WERI-Rb-1 (cell line): ENCODE data around the gene PHF14.
A peak's percentile ranks its signal among the peaks of the same experiment; 100 is the strongest.
"Not testable (repeated sequence)": the region's sequence is repeated elsewhere in the genome, so short reads cannot be mapped to it uniquely, and the experiment has no call there.

Source experiments
- DNase-seq: peaks from one replicate; pipeline ENCODE4 v3.0.0-alpha.2; 2020
- H3K27ac ChIP-seq: fragments of 250-450 bp; sonication (Bioruptor Pico); 2 replicates; pipeline ENCODE4 v1.5.1; 2020; ENCODE audit warnings: mild to moderate bottlenecking, moderate library complexity
- H3K27me3 ChIP-seq: fragments of 250-450 bp; sonication (Bioruptor Pico); 2 replicates; pipeline ENCODE4 v1.5.1; 2021; ENCODE audit warnings: mild to moderate bottlenecking, low read depth, moderate library complexity; ENCODE audit not compliant: insufficient read depth, severe bottlenecking
- H3K36me3 ChIP-seq: fragments of 250-450 bp; sonication (Bioruptor Pico); 2 replicates; pipeline ENCODE4 v1.5.1; 2020; ENCODE audit warnings: mild to moderate bottlenecking, moderate library complexity
- H3K4me3 ChIP-seq: 2 replicates; pipeline ENCODE4 v1.5.1; 2011; ENCODE audit warnings: low read depth, mild to moderate bottlenecking, control low read depth, low read length
- H3K9me3 ChIP-seq: fragments of 250-450 bp; sonication (Bioruptor Pico); 2 replicates; pipeline ENCODE4 v1.5.1; 2021; ENCODE audit warnings: mild to moderate bottlenecking, moderate library complexity; ENCODE audit not compliant: severe bottlenecking
- TF ChIP-seq, protein P1 (sequence below): IDR thresholded peaks from 2 replicates; pipeline ENCODE4 v1.5.1; 2011; ENCODE audit warnings: low read depth, mild to moderate bottlenecking, control low read depth, inconsistent platforms, low read length

Gene PHF14, protein sequence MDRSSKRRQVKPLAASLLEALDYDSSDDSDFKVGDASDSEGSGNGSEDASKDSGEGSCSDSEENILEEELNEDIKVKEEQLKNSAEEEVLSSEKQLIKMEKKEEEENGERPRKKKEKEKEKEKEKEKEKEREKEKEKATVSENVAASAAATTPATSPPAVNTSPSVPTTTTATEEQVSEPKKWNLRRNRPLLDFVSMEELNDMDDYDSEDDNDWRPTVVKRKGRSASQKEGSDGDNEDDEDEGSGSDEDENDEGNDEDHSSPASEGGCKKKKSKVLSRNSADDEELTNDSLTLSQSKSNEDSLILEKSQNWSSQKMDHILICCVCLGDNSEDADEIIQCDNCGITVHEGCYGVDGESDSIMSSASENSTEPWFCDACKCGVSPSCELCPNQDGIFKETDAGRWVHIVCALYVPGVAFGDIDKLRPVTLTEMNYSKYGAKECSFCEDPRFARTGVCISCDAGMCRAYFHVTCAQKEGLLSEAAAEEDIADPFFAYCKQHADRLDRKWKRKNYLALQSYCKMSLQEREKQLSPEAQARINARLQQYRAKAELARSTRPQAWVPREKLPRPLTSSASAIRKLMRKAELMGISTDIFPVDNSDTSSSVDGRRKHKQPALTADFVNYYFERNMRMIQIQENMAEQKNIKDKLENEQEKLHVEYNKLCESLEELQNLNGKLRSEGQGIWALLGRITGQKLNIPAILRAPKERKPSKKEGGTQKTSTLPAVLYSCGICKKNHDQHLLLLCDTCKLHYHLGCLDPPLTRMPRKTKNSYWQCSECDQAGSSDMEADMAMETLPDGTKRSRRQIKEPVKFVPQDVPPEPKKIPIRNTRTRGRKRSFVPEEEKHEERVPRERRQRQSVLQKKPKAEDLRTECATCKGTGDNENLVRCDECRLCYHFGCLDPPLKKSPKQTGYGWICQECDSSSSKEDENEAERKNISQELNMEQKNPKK

DNA sequence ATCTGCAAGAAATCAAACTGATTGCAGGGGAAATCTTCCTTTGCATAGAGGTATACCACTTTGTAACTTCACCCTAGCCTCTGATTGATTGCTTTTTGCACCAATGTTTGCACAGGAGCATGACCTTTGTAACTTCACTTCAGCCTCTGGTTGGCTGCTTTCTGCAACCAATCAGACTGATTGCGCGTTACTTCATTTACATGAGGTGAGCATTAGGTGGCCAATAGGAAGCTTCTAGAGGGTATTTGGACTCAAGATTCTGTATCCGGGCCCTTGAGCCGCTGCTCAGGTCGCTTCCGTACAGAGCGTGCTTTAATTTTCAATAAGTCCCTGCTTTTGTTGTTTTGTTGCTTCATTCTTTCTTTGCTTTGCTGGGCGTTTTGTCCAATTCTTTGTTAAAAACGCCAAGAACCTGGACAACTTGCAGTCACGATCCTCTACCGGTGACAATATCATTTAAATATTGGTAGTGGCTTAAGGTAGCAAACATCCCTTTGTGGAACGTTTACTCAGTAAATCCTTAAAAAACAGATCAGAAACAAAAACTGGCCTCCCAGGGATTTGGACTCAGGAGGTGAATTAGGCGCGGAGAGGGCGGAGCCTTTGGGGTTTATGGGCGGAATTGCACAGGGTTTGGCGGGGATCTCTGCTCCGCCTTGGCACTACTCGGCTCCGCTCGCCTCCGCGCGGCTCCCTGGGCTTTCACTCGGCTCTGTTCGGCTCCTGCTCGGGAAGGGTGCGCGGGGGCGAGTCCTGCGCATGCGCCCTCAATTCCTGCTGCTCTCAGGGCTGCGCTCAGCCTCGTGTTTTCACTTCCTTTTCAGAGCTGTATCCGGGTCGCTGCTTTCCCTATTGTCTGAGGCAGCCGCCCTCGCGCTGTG is at the start of gene PHF14:
PHF14 (plus strand) TSS at position 812 of the 881 bp plus-strand sequence. CDS start 452 bp downstream, outside the sequence.
- H3K9me3 ChIP-seq: no peaks in the 10 kb centered on the region
- TF ChIP-seq, protein P1, sequence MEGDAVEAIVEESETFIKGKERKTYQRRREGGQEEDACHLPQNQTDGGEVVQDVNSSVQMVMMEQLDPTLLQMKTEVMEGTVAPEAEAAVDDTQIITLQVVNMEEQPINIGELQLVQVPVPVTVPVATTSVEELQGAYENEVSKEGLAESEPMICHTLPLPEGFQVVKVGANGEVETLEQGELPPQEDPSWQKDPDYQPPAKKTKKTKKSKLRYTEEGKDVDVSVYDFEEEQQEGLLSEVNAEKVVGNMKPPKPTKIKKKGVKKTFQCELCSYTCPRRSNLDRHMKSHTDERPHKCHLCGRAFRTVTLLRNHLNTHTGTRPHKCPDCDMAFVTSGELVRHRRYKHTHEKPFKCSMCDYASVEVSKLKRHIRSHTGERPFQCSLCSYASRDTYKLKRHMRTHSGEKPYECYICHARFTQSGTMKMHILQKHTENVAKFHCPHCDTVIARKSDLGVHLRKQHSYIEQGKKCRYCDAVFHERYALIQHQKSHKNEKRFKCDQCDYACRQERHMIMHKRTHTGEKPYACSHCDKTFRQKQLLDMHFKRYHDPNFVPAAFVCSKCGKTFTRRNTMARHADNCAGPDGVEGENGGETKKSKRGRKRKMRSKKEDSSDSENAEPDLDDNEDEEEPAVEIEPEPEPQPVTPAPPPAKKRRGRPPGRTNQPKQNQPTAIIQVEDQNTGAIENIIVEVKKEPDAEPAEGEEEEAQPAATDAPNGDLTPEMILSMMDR: no peak
- peak within 1 kb of the TSS; percentile 98 for H3K4me3 ChIP-seq
- no peaks in the 10 kb centered on the region for H3K27me3 ChIP-seq
- DNase-seq: peak; percentile 97
- H3K36me3 ChIP-seq: peaks cover 26% of the 10 kb centered on the region
- H3K27ac ChIP-seq: peak within 1 kb of the TSS; percentile 88

DNA sequence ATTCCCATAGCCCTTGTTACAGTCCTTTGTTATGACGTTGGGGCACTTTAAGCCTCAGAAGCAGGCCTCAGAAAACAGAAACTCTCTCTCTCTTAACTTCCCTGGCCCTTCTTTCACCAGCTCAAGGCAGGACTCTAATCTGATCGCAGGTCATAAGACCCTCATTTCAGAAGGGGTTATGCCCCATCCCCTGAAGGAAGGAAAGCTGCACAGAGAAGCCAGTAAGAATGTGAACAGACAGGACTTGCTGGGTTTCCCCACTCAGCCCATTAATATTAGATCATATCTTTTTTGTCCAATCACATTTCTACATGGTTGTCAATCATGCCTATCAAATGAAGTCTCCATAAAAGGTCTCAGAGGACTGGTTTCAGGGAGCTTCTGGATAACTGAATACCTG is 49.3 kb upstream of the PHF14 start:
- no peak overlapping the region for H3K27ac ChIP-seq
- DNase-seq: no peak
- H3K27me3 ChIP-seq: no peaks in the 10 kb centered on the region

DNA sequence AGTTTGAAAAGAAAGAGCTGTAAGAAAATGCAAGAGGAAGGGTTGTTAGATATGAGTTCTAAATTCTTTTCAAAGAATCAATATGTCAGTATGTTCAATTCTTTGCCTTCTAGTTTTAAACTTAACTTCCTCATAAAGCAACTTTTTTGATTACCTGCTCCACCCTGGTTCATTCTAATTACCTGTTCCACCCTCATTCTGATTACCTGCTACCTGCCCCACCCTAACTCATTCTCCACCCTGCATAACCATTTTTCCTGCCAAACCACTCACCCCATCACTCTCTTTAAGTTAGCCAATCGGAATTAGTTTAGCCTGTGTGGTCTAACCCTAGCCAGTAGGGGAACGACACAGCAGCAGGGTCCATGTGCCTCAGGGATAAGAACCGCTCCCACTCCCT is 45.5 kb upstream of the PHF14 start:
- not testable (repeated sequence) for H3K9me3 ChIP-seq, H3K4me3 ChIP-seq, H3K27ac ChIP-seq, DNase-seq, H3K27me3 ChIP-seq, H3K36me3 ChIP-seq

More for the DNA sequence above, 49.3 kb upstream of the PHF14 start:
- TF ChIP-seq, protein P1: no peak
- Histone ChIP-seq H3K36me3 (no peaks in the 10 kb centered on the region), H3K9me3 (no peaks in the 10 kb centered on the region), H3K4me3 (no peak overlapping the region)

DNA sequence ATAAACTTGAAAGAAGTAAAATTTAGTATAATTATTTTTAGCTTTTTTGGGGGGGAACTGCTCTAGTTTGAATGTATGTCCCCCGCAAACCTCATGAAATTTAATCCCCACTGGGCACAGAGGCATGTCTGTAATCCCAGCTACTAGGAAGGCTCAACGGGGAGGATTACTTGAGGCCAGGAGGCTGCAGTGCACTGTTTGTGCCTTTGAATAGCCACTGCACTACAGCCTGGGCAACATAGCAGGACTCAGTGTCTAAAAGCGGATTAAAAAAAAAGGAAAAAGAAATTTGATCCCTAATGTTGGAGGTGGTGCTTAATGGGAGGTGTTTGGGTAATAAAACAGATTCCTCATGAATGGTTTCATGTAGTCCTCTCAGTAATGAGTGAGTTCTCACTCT is 43.1 kb upstream of the PHF14 start:
- Histone ChIP-seq H3K27ac (no peak overlapping the region), H3K27me3 (no peaks in the 10 kb centered on the region), H3K9me3 (no peaks in the 10 kb centered on the region), H3K4me3 (no peak overlapping the region), H3K36me3 (peaks cover 19% of the 10 kb centered on the region)
- TF ChIP-seq, protein P1: no peak
- peak; percentile 22 for DNase-seq

DNA sequence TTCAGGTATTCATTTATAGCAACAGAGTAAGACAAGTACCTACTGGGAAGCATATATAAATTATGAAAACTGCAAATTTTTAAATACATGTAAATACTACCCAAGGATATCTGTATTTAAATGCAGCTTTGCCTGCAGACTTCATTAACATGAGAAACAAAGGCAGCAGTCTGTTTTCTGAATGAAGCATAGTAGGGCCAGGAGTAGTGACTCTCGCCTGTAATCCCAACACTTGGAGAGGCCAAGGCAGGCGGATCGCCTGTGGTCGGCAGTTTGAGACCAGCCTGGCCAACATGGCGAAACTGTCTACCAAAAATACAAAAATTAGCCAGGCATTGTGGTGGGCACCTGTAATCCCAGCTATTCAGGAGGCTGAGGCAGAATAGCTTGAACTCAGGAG is 42.5 kb upstream of the PHF14 start:
- Histone ChIP-seq H3K4me3 (no peak overlapping the region), H3K36me3 (peaks cover 25% of the 10 kb centered on the region), H3K27ac (no peak overlapping the region), H3K9me3 (no peaks in the 10 kb centered on the region), H3K27me3 (no peaks in the 10 kb centered on the region)
- TF ChIP-seq, protein P1: no peak
- DNase-seq: no peak
